GM12872 (cell line): ENCODE results near the gene TRIM16.
"Not testable (repeated sequence)": the region's sequence is repeated elsewhere in the genome, so short reads cannot be mapped to it uniquely, and the experiment has no call there.

Experiments
- TF ChIP-seq, protein P1 (sequence below): IDR thresholded peaks from 3 replicates; pipeline ENCODE4 v1.5.1; 2011; ENCODE audit warnings: low read depth, mild to moderate bottlenecking, low read length, moderate library complexity; ENCODE audit not compliant: insufficient read depth

TRIM16 gene

DNA sequence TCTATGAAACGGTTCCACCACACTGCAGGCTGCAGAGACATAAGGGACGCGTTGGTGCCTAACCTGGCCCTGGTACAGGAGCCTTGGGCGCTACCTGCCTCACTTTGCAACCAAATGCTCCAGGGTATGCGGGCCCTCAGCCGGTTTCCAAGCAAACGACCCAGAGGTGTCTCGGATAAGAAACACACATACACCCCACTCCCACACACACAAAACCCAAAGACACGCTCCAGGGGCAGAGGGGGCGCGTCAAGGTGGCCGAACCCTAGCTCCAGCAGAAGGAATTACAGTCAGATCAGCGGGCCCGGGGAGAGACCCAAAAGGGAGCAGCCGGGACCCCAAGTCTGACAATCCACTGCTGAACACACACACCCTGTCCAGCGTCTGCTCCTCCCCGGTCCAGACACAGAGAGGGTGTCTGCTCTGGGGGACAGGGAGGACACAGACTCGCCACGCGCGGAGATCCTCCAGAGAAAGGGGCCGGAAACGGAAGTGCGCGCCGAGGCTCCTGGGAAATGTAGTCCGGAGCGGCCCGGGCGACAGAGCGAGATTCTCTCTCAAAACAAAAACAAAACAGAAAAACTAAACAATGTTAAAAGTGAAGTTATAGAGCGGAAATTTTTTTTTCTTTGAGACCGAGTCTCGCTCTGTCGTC is at the start of gene TRIM16:
Gene TRIM16 (minus strand): TSS at position 488 of the 655 bp plus-strand sequence. CDS start 32,702 bp downstream, outside the sequence.
- TF ChIP-seq, protein P1, sequence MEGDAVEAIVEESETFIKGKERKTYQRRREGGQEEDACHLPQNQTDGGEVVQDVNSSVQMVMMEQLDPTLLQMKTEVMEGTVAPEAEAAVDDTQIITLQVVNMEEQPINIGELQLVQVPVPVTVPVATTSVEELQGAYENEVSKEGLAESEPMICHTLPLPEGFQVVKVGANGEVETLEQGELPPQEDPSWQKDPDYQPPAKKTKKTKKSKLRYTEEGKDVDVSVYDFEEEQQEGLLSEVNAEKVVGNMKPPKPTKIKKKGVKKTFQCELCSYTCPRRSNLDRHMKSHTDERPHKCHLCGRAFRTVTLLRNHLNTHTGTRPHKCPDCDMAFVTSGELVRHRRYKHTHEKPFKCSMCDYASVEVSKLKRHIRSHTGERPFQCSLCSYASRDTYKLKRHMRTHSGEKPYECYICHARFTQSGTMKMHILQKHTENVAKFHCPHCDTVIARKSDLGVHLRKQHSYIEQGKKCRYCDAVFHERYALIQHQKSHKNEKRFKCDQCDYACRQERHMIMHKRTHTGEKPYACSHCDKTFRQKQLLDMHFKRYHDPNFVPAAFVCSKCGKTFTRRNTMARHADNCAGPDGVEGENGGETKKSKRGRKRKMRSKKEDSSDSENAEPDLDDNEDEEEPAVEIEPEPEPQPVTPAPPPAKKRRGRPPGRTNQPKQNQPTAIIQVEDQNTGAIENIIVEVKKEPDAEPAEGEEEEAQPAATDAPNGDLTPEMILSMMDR, result not testable (repeated sequence)

DNA sequence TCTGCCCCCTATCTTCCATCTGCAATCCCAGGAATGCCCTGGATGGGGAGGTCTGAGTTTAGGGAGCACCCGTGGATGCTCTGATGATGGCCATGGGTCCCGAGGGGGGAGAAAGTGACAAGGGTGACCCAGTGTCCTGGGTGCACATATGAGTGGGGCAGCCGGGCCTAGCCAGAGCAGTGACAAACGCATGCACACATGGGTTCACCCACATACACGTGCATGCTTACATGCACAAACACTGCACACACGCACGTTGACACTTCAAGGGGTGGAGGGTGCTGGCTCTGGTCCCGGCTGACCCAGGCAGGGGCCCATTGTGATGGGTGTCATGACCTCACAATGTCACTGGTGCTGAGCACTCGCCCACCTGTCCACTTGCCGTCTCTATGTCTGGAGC is 47.8 kb upstream of the TRIM16 start, which contains the start of gene TBC1D26:
Gene TBC1D26 (plus strand): TSS at position 384 of the 400 bp plus-strand sequence. CDS start 3,066 bp downstream, outside the sequence.
- TF ChIP-seq, protein P1, result not testable (repeated sequence)

DNA sequence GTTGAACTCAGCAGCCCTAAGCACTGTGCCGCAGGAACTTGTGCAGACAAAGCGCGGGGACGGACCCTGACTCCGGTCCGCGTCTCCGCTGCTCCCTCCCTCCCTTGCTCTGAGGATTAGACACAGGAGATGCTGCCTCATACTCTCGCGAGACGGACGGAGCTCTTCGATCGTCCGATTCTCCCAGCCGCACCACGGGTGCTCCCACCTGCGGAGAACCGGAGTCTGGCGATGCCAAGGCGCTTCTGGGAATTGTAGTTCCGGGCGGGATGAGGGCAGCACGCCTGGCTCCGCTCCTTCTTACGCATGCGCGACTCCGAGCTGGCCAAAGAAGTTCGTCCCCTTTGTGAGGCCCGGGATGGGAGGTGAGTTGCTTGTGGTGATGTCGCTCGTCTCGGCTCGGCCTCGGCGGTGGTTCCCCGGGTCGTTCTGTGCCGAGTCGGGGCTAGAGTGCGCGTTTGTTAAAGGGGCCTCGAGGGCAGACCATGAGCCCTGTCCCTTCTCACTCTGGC is 15.4 kb upstream of the TRIM16 start, which contains the start of gene ZNF286A:
Gene ZNF286A (plus strand): TSS at position 340 of the 512 bp plus-strand sequence. CDS start 578 bp downstream, outside the sequence.
- TF ChIP-seq, protein P1, result not testable (repeated sequence)

GRCh38 chr17:15683135-15683534 is 976 bp downstream of the TRIM16 start:
- TF ChIP-seq, protein P1, result 0 out of 3 replicates have a peak, but pooled peaks have one; percentile 7

GRCh38 chr17:15663691-15664090 is 20.4 kb downstream of the TRIM16 start:
- TF ChIP-seq, protein P1, result no peak

GRCh38 chr17:15663176-15663575 is 20.9 kb downstream of the TRIM16 start:
- TF ChIP-seq, protein P1, result no peak

- TF ChIP-seq, protein P1, result no peak
Measured at GRCh38 chr17:15662681-15663080, 21.4 kb downstream of the TRIM16 start.
